Spleen (tissue), 11 donors: ENCODE measurements around the gene EDAR. TPM values are rescaled to one million over a fixed set of nuclear protein-coding genes. Genes with fewer than 3 reads are reported as not detected.

Experiments used
- DNase-seq: peaks from one replicate; pipeline ENCODE4 v3.0.0-alpha.2; 2020
- H3K27ac ChIP-seq, 8 donors: fragments of 200-600 bp; sonication (generic) in 7 of 8; 1 replicate in 4 of 8; 2 replicates in 4 of 8; pipeline versions ENCODE4 v1.5.0 to v1.8.0; 2016 to 2021; ENCODE audit warnings: inconsistent platforms in 4 of 8, mild to moderate bottlenecking in 4 of 8, moderate library complexity in 1 of 8
- H3K27me3 ChIP-seq, 7 donors: fragments of 200-600 bp; sonication (generic) in 6 of 7; replicated peaks in 1 of 7; 1 replicate in 4 of 7; 2 replicates in 3 of 7; pipeline versions ENCODE4 v1.5.0 to v1.8.0; 2016 to 2021; ENCODE audit warnings: inconsistent platforms in 3 of 7, mild to moderate bottlenecking in 1 of 7
- H3K36me3 ChIP-seq, 6 donors: fragments of 200-600 bp; sonication (generic) in 5 of 6; 1 replicate in 4 of 6; 2 replicates in 2 of 6; pipeline versions ENCODE4 v1.5.0 to v1.8.0; 2016 to 2021; ENCODE audit warnings: inconsistent platforms in 2 of 6
- H3K4me1 ChIP-seq, 6 donors: fragments of 200-600 bp; sonication (generic) in 5 of 6; 1 replicate in 3 of 6; 2 replicates in 3 of 6; pipeline versions ENCODE4 v1.5.0 to v1.8.0; 2016 to 2021; ENCODE audit warnings: inconsistent platforms in 3 of 6
- H3K4me3 ChIP-seq, 8 donors: fragments of 200-600 bp; sonication (generic) in 7 of 8; 1 replicate in 4 of 8; 2 replicates in 4 of 8; pipeline versions ENCODE4 v1.5.0 to v1.8.0; 2016 to 2021; ENCODE audit warnings: inconsistent platforms in 4 of 8, mild to moderate bottlenecking in 4 of 8, moderate library complexity in 2 of 8
- H3K9me3 ChIP-seq, 8 donors: fragments of 200-600 bp; sonication (generic) in 7 of 8; 1 replicate in 4 of 8; 2 replicates in 4 of 8; pipeline versions ENCODE4 v1.5.0 to v1.8.0; 2016 to 2021; ENCODE audit warnings: inconsistent platforms in 4 of 8
- CTCF ChIP-seq, 11 experiments: fragments of 200-600 bp in 7 of 11; fragments of 450-650 bp in 4 of 11; sonication (generic) in 4 of 11; IDR thresholded peaks in 8 of 11; conservative IDR thresholded peaks in 3 of 11; 1 replicate in 7 of 11; 2 replicates in 4 of 11; pipeline versions ENCODE4 v1.4.0 to v1.8.0; 2016 to 2021; ENCODE audit warnings: antibody characterized with exemption in 11 of 11, inconsistent platforms in 4 of 11, mild to moderate bottlenecking in 1 of 11
- POLR2A ChIP-seq, 3 donors: fragments of 450-650 bp; IDR thresholded peaks; one replicate each; pipeline ENCODE4 v1.5.1; 2017; ENCODE audit warnings: antibody characterized with exemption in 3 of 3, mild to moderate bottlenecking in 1 of 3
- POLR2AphosphoS5 ChIP-seq, 3 donors: sonication (generic); formaldehyde crosslinking; IDR thresholded peaks; one replicate each; pipeline ENCODE4 v1.5.1; 2017; ENCODE audit warnings: antibody characterized with exemption in 3 of 3
- WGBS, 5 donors: extraction: QIAGEN DNeasy Blood & Tissue Kit in 3 of 5; methylation state at CpG; one replicate each; pipeline versions ENCODE4 v1.1.5 to v1.1.7; 2013 to 2018; 5-methylcytosine and 5-hydroxymethylcytosine counted together
- intact Hi-C: fragments of 100-400 bp; cut with DNase I; formaldehyde crosslinking; loops from one replicate; pipeline ENCODE4 v1.15.0; 2023; ENCODE audit warnings: low total_unique reads
- polyA plus RNA-seq, 3 donors: library from polyadenylated mRNA; stranded (reverse); fragments of 200-250 nt; gene quantifications; one replicate each; pipeline ENCODE4 v1.2.1, GENCODE V29; 2013
- total RNA-seq, 7 donors: library from RNA; depleted of rRNA in 3 of 7; stranded (reverse); fragments of >200 nt in 3 of 7; fragmentation: NEBNext Ultra II Directional in 4 of 7; extraction: Animal tissue kit (Norgen Biotek cat#: 25700) in 4 of 7; gene quantifications; one replicate each; pipeline versions ENCODE4 v1.1.0 to v1.2.1, GENCODE V29; 2016 to 2021
- donor health status: healthy with polysubstance abuse.
- donor health status: DM: no; HTN: no; CAD: no; lungs with moderate emphysema.
- donor health status: DM: no; HTN: no; CAD: no.
- donor health status: Bipolar disorder and iron deficiency.
- donor health status: healthy.
- donor health status: DM: no; HTN: no; CAD: no.
- donor health status: DM: yes; HTN: yes; CAD: no.

The EDAR gene
- total and polyA plus RNA-seq, 10 donors = 0.02 to 0.67 (median 0.15) TPM; not detected in 2

GRCh38 chr2:108942888-108943287 lies 46.1 kb downstream of the EDAR start:
- Histone ChIP-seq H3K36me3 (no peaks in the 10 kb centered on the region), H3K27ac (no peak overlapping the region), H3K27me3 (peaks cover 0 to 9% (median 0%) of the 10 kb centered on the region in 7 donors), H3K4me1 (peaks cover 0 to 6% (median 0%) of the 10 kb centered on the region in 6 donors), H3K4me3 (no peak overlapping the region), H3K9me3 (peaks cover 0 to 27% (median 23%) of the 10 kb centered on the region in 8 donors)
- TF ChIP-seq CTCF (IDR thresholded peaks at IDR 0.05 in 8 of 11, conservative IDR thresholded peaks at IDR 0.05 in 3 of 11) = no peak
- no peak for TF ChIP-seq POLR2A (IDR thresholded peaks at IDR 0.05)
- DNase-seq = no peak
- intact Hi-C loops = no loop called here
- 84 to 89% (median 85%) methylated on average over 15 of the region's 15 CpGs for WGBS, 5 donors

- intact Hi-C loops = no loop called here
- DNase-seq = no peak
- WGBS, 5 donors = 90 to 96% (median 93%) methylated on average over 30 to 34 of the region's 34 CpGs
- H3K9me3 ChIP-seq = peaks cover 0 to 22% (median 17%) of the 10 kb centered on the region in 8 donors
- TF ChIP-seq CTCF (IDR thresholded peaks at IDR 0.05 in 8 of 11, conservative IDR thresholded peaks at IDR 0.05 in 3 of 11) (no peak), POLR2A (IDR thresholded peaks at IDR 0.05) (no peak), POLR2AphosphoS5 (IDR thresholded peaks at IDR 0.05) (no peak)
- no peaks in the 10 kb centered on the region for H3K36me3 ChIP-seq
- H3K4me1 ChIP-seq = peaks cover 0 to 6% (median 0%) of the 10 kb centered on the region in 6 donors
- H3K4me3 ChIP-seq = no peak overlapping the region
- H3K27me3 ChIP-seq = peaks cover 0 to 9% (median 0%) of the 10 kb centered on the region in 7 donors
- no peak overlapping the region for H3K27ac ChIP-seq
These were observed 46.7 kb downstream of the EDAR start for GRCh38 chr2:108942231-108942825.

GRCh38 chr2:108941767-108942166 lies 47.3 kb downstream of the EDAR start:
- TF ChIP-seq POLR2AphosphoS5 (IDR thresholded peaks at IDR 0.05) (no peak), CTCF (IDR thresholded peaks at IDR 0.05 in 8 of 11, conservative IDR thresholded peaks at IDR 0.05 in 3 of 11) (no peak), POLR2A (IDR thresholded peaks at IDR 0.05) (no peak)
- peaks cover 0 to 6% (median 0%) of the 10 kb centered on the region in 6 donors for H3K4me1 ChIP-seq
- 75 to 94% (median 91%) methylated on average over 9 of the region's 9 CpGs for WGBS, 5 donors
- no peak overlapping the region for H3K27ac ChIP-seq
- H3K36me3 ChIP-seq = no peaks in the 10 kb centered on the region
- peaks cover 0 to 9% (median 0%) of the 10 kb centered on the region in 7 donors for H3K27me3 ChIP-seq
- no peak for DNase-seq
- peaks cover 0 to 16% (median 11%) of the 10 kb centered on the region in 8 donors for H3K9me3 ChIP-seq
- intact Hi-C loops = no loop called here
- H3K4me3 ChIP-seq = no peak overlapping the region

- Histone ChIP-seq H3K9me3 (peaks cover 0 to 10% (median 6%) of the 10 kb centered on the region in 8 donors), H3K4me1 (peaks cover 0 to 6% (median 0%) of the 10 kb centered on the region in 6 donors), H3K36me3 (no peaks in the 10 kb centered on the region), H3K27me3 (peaks cover 0 to 9% (median 0%) of the 10 kb centered on the region in 7 donors), H3K4me3 (no peak overlapping the region), H3K27ac (no peak overlapping the region)
- intact Hi-C loops = no loop called here
- DNase-seq = no peak
- TF ChIP-seq POLR2A (IDR thresholded peaks at IDR 0.05) (no peak), CTCF (IDR thresholded peaks at IDR 0.05 in 8 of 11, conservative IDR thresholded peaks at IDR 0.05 in 3 of 11) (no peak), POLR2AphosphoS5 (IDR thresholded peaks at IDR 0.05) (no peak)
- WGBS, 5 donors = 69 to 86% (median 75%) methylated on average over 7 to 8 of the region's 8 CpGs
These were observed 47.8 kb downstream of the EDAR start for GRCh38 chr2:108941161-108941665.
